WI38 (cell line): Measurements from ENCODE around the gene ZSCAN29.

Experiments used
- H3K4me3 ChIP-seq: 2 replicates; pipeline ENCODE4 v1.5.1; 2011; ENCODE audit warnings: low read depth, mild to moderate bottlenecking, control low read depth, low read length
- CTCF ChIP-seq: IDR thresholded peaks from 2 replicates; pipeline ENCODE4 v1.5.1; 2012; ENCODE audit warnings: low read depth, mild to moderate bottlenecking, control low read depth, low read length

ZSCAN29 gene

DNA sequence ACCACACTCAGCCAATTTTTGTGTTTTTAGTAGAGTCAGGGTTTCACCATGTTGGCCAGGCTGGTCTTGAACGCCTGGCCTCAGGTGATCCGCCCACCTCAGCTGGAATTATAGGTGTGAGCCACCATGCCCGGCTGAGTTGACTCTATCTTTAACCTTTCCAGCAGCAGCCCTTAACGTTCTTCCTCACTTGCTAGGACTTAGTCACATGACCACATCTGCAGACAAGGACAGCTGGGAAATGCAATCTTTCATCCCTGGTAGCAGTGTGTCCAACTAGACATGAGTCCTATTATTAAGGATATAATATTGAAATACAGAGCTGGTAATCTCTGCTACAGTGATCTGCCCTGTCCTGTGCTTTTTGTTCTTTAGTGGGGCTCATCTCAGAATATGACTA, 58.5 kb downstream of the ZSCAN29 start:
- no peak for TF ChIP-seq CTCF
- no peak overlapping the region for H3K4me3 ChIP-seq
